ENCODE results near the gene MOB2. TPM values are rescaled to one million over a fixed set of nuclear protein-coding genes. Genes with fewer than 3 reads are reported as not detected.

The MOB2 gene
- total RNA-seq, 2 experiments from 2014 or later: 37.0 to 38.3 TPM

DNA sequence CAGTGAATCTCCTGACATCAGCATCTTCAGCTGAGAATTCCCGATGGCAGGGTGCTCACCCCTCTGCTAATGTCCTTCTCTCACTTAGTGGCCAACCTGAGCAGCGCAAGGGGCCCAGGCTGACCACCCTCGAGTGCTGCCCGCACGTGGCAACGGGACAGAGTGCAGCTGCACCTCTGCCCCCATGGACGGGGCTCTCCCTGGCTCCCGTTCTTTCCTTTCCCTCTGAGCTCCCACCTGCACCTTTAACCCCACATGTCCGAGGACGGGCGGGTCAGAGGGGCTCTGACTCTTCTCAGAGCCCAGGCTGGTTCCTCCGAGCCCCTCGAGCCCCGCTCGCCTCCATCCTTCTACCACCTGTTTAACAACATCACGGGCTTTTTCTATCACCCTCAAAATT, 19.8 kb downstream of the MOB2 start:
- Mint-ChIP-seq H3K36me3 (ENCODE audit: low read depth) (peaks cover 31% of the 10 kb centered on the region), H3K4me3 (no peak overlapping the region), H3K27me3 (no peaks in the 10 kb centered on the region), H3K4me1 (ENCODE audit: low read depth) (no peaks in the 10 kb centered on the region), H3K9me3 (no peaks in the 10 kb centered on the region), H3K27ac (no peak overlapping the region)
- H3K4me1 ChIP-seq (ENCODE audit: insufficient read depth, low read length): no peaks in the 10 kb centered on the region
- ChIA-PET CTCF (no interaction called here), POLR2A (no interaction called here)
- intact Hi-C loops (cut with DNase I, micrococcal nuclease): no loop called here
- peaks cover 0 to 24% of the 10 kb centered on the region in 2 experiments for H3K9me3 ChIP-seq (ENCODE audit: control insufficient read depth in 1 of 2, insufficient read depth in 1 of 2, low read length in 2 of 2)
- H3K27me3 ChIP-seq (ENCODE audit: control insufficient read depth in 1 of 2, insufficient read depth in 2 of 2, low read length in 2 of 2): no peaks in the 10 kb centered on the region
- TF ChIP-seq, protein P1, sequence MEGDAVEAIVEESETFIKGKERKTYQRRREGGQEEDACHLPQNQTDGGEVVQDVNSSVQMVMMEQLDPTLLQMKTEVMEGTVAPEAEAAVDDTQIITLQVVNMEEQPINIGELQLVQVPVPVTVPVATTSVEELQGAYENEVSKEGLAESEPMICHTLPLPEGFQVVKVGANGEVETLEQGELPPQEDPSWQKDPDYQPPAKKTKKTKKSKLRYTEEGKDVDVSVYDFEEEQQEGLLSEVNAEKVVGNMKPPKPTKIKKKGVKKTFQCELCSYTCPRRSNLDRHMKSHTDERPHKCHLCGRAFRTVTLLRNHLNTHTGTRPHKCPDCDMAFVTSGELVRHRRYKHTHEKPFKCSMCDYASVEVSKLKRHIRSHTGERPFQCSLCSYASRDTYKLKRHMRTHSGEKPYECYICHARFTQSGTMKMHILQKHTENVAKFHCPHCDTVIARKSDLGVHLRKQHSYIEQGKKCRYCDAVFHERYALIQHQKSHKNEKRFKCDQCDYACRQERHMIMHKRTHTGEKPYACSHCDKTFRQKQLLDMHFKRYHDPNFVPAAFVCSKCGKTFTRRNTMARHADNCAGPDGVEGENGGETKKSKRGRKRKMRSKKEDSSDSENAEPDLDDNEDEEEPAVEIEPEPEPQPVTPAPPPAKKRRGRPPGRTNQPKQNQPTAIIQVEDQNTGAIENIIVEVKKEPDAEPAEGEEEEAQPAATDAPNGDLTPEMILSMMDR (IDR thresholded peaks at IDR 0.05): no peak
- no peak overlapping the region for H3K27ac ChIP-seq (ENCODE audit: low read depth in 1 of 2, low read length in 2 of 2)
- H3K4me3 ChIP-seq (ENCODE audit: low read length): no peak overlapping the region
- peaks cover 20% of the 10 kb centered on the region for H3K36me3 ChIP-seq (ENCODE audit: insufficient read depth, low read length)
- no peak for DNase-seq
- ATAC-seq (ENCODE audit: poor library complexity): no peak

DNA sequence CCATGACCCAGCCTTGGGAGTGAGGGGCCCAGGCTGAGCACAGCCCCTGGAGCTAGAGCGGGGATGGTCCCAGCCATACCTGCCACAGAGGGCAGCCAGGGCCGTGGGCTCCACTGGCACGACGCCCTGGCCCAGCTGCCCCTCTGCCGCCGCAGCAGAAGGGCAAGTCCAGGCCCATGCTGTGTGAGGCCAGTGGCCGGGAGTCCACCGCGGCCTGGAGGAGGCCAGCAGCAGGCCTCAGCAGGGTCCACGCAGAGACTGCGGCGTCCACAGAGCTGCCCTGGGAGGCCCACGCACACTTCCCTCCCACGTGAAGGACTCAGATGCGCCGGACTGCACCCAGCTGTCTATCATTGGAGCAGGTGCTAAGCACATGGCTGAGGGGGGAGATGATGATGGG, 23.5 kb downstream of the MOB2 start:
- no peaks in the 10 kb centered on the region for H3K4me1 Mint-ChIP-seq (ENCODE audit: low read depth)
- Histone ChIP-seq H3K36me3 (ENCODE audit: insufficient read depth, low read length) (no peaks in the 10 kb centered on the region), H3K4me3 (ENCODE audit: low read length) (no peak overlapping the region), H3K9me3 (ENCODE audit: control insufficient read depth in 1 of 2, insufficient read depth in 1 of 2, low read length in 2 of 2) (peaks cover 0 to 24% of the 10 kb centered on the region in 2 experiments), H3K27ac (ENCODE audit: low read depth in 1 of 2, low read length in 2 of 2) (no peak overlapping the region), H3K27me3 (ENCODE audit: control insufficient read depth in 1 of 2, insufficient read depth in 2 of 2, low read length in 2 of 2) (no peaks in the 10 kb centered on the region), H3K4me1 (ENCODE audit: insufficient read depth, low read length) (no peaks in the 10 kb centered on the region)
- POLR2A ChIA-PET: no interaction called here
- H3K9me3 Mint-ChIP-seq: no peaks in the 10 kb centered on the region
- no peak overlapping the region for H3K27ac Mint-ChIP-seq
- DNase-seq: no peak
- H3K27me3 Mint-ChIP-seq: no peaks in the 10 kb centered on the region
- TF ChIP-seq, protein P1 (IDR thresholded peaks at IDR 0.05): no peak
- intact Hi-C loops (cut with DNase I, micrococcal nuclease): no loop called here
- peaks cover 23% of the 10 kb centered on the region for H3K36me3 Mint-ChIP-seq (ENCODE audit: low read depth)
- no peak overlapping the region for H3K4me3 Mint-ChIP-seq
- CTCF ChIA-PET: no interaction called here
- no peak for ATAC-seq (ENCODE audit: poor library complexity)

DNA sequence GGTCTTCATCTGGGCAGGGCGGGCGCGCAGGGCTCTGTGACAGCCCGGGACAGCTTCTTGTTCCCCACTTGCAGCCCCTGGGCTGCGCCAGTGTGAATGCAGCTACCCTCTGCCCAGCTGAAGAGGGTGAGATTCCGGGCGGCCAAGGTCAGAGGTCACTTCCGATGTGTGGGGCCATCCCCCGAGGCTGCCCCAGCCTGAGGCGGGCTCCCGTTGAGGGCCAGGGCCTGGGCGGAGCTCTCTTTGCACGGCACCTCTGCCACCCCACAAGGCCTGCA, 23.9 kb downstream of the MOB2 start:
- no peaks in the 10 kb centered on the region for H3K9me3 Mint-ChIP-seq
- no peaks in the 10 kb centered on the region for H3K36me3 ChIP-seq (ENCODE audit: insufficient read depth, low read length)
- TF ChIP-seq, protein P1 (IDR thresholded peaks at IDR 0.05): no peak
- H3K27me3 ChIP-seq (ENCODE audit: control insufficient read depth in 1 of 2, insufficient read depth in 2 of 2, low read length in 2 of 2): no peaks in the 10 kb centered on the region
- no peaks in the 10 kb centered on the region for H3K4me1 Mint-ChIP-seq (ENCODE audit: low read depth)
- no peaks in the 10 kb centered on the region for H3K4me1 ChIP-seq (ENCODE audit: insufficient read depth, low read length)
- DNase-seq (no peak), ATAC-seq (ENCODE audit: poor library complexity) (no peak)
- no peak overlapping the region for H3K27ac ChIP-seq (ENCODE audit: low read depth in 1 of 2, low read length in 2 of 2)
- peaks cover 0 to 24% of the 10 kb centered on the region in 2 experiments for H3K9me3 ChIP-seq (ENCODE audit: control insufficient read depth in 1 of 2, insufficient read depth in 1 of 2, low read length in 2 of 2)
- H3K4me3 Mint-ChIP-seq: no peak overlapping the region
- ChIA-PET POLR2A (no interaction called here), CTCF (no interaction called here)
- no peaks in the 10 kb centered on the region for H3K27me3 Mint-ChIP-seq
- H3K27ac Mint-ChIP-seq: no peak overlapping the region
- H3K4me3 ChIP-seq (ENCODE audit: low read length): no peak overlapping the region
- peaks cover 22% of the 10 kb centered on the region for H3K36me3 Mint-ChIP-seq (ENCODE audit: low read depth)
- intact Hi-C loops (cut with DNase I, micrococcal nuclease): no loop called here
